Parathyroid adenoma (tissue), 2 donors: ENCODE data around the gene DOCK2.

Source experiments
- H2AFZ ChIP-seq: fragments of 300-600 bp; sonication (generic); one replicate; pipeline ENCODE4 v1.7.0; 2017; ENCODE audit warnings: antibody characterized with exemption, mild to moderate bottlenecking
- H3K27ac ChIP-seq: fragments of 300-600 bp; sonication (generic); one replicate; pipeline ENCODE4 v1.7.0; 2017
- H3K27me3 ChIP-seq: fragments of 300-600 bp; sonication (generic); one replicate; pipeline ENCODE4 v1.7.0; 2017; ENCODE audit warnings: low read length; ENCODE audit not compliant: control insufficient read depth, insufficient read depth
- H3K36me3 ChIP-seq: fragments of 300-600 bp; sonication (generic); one replicate; pipeline ENCODE4 v1.7.0; 2017; ENCODE audit warnings: low read length; ENCODE audit not compliant: control insufficient read depth, insufficient read depth
- H3K4me1 ChIP-seq: fragments of 300-600 bp; sonication (generic); one replicate; pipeline ENCODE4 v1.7.0; 2017; ENCODE audit warnings: control low read depth
- H3K4me2 ChIP-seq: fragments of 300-600 bp; sonication (generic); one replicate; pipeline ENCODE4 v1.7.0; 2017; ENCODE audit warnings: low read length
- H3K4me3 ChIP-seq: fragments of 300-600 bp; sonication (generic); one replicate; pipeline ENCODE4 v1.7.0; 2017; ENCODE audit warnings: low read depth, low read length
- H3K79me2 ChIP-seq: fragments of 300-600 bp; sonication (generic); one replicate; pipeline ENCODE4 v1.7.0; 2017; ENCODE audit warnings: control low read depth
- H3K9ac ChIP-seq: fragments of 300-600 bp; sonication (generic); one replicate; pipeline ENCODE4 v1.7.0; 2017; ENCODE audit warnings: mild to moderate bottlenecking
- H3K9me3 ChIP-seq: fragments of 300-600 bp; sonication (generic); one replicate; pipeline ENCODE4 v1.7.0; 2017; ENCODE audit warnings: low read length; ENCODE audit not compliant: control insufficient read depth
- TF ChIP-seq, protein P1 (sequence below): fragments of 300-600 bp; sonication (generic); IDR thresholded peaks from one replicate; pipeline ENCODE4 v1.7.0; 2017; ENCODE audit warnings: antibody characterized with exemption, mild to moderate bottlenecking
- donor health status: primary hyperparathyroidism.

Gene DOCK2

DNA sequence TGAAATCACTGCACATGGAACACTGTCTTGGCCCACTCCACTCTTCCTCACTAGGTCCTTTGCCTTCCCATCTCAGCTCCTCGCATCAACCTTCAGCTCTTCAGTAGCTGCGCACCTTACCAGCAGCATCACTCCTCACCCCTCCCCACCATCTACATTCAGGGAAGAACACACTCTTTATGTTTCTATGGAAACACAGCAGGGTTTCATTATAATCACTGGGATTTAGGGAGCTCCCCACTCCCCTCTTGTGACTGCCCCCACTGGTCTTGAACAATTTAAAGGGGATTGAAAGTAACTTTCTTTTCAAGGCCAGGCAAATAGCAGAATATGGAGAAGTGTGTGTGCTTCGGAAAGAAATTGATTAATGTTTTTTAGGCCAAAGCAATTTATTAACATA is 232.0 kb downstream of the DOCK2 start:
- Histone ChIP-seq H3K4me2 (no peak overlapping the region), H2AFZ (no peak overlapping the region), H3K27ac (no peak overlapping the region), H3K36me3 (no peaks in the 10 kb centered on the region), H3K9me3 (no peaks in the 10 kb centered on the region), H3K27me3 (no peaks in the 10 kb centered on the region), H3K79me2 (no peaks in the 10 kb centered on the region), H3K4me1 (no peaks in the 10 kb centered on the region), H3K9ac (no peak overlapping the region), H3K4me3 (no peak overlapping the region)
- TF ChIP-seq, protein P1, sequence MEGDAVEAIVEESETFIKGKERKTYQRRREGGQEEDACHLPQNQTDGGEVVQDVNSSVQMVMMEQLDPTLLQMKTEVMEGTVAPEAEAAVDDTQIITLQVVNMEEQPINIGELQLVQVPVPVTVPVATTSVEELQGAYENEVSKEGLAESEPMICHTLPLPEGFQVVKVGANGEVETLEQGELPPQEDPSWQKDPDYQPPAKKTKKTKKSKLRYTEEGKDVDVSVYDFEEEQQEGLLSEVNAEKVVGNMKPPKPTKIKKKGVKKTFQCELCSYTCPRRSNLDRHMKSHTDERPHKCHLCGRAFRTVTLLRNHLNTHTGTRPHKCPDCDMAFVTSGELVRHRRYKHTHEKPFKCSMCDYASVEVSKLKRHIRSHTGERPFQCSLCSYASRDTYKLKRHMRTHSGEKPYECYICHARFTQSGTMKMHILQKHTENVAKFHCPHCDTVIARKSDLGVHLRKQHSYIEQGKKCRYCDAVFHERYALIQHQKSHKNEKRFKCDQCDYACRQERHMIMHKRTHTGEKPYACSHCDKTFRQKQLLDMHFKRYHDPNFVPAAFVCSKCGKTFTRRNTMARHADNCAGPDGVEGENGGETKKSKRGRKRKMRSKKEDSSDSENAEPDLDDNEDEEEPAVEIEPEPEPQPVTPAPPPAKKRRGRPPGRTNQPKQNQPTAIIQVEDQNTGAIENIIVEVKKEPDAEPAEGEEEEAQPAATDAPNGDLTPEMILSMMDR = no peak

DNA sequence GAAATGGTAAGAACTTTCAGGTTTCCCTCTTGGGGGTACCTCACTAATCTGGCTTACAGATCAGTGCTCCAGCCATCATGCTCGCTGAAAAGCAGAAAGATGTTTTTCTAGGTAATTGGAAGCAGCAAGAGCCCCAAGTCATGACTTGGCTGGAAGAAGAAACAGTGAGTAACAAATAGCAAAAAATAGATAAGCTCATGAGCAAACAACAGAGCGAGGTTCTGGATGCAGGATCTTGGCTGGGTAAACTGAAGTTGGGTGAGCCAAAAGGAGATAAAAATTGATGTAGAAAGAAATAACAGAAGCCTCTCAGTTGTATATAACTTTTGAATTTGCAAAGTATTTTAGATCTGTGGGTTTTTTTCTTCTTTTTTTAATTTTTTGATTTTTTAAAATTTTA is 233.1 kb downstream of the DOCK2 start:
- TF ChIP-seq, protein P1 = no peak
- H3K36me3 ChIP-seq = no peaks in the 10 kb centered on the region
- no peaks in the 10 kb centered on the region for H3K4me1 ChIP-seq
- no peaks in the 10 kb centered on the region for H3K27me3 ChIP-seq
- H3K4me3 ChIP-seq = no peak overlapping the region
- H3K79me2 ChIP-seq = no peaks in the 10 kb centered on the region
- no peak overlapping the region for H2AFZ ChIP-seq
- no peak overlapping the region for H3K9ac ChIP-seq
- H3K9me3 ChIP-seq = no peaks in the 10 kb centered on the region
- no peak overlapping the region for H3K27ac ChIP-seq
- H3K4me2 ChIP-seq = no peak overlapping the region

DNA sequence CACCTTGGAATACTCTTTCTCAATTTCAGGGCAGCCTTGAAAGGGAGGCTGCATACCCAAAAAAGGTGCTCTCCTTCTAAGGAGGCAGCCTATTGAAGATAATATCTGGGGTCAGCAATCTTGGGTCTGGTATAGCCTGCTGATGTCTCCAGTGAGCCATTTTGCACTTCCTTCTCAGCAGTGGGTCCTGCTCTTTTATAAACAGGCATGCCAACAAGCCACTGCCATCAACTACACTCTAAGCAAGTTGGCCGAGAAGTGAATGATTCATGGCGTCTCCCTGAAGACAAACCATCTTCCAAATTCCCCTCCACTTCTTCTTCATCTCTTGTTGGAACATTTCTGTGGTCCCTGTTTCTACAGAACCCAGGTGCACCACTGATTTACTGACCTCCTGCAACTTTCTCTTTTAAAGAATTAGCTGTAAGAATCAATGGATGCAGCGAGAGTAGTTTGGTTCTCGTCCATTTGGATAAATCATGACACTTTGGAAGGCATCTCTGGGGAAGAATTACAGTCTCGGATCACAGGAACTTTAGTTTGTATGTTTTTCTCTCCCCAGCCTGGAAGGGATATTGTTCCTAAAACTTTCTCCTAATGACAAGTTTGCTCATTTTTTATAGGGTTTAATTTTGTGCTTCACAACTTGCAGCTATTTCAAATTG is 234.9 kb downstream of the DOCK2 start:
- peaks cover 3% of the 10 kb centered on the region for H3K4me1 ChIP-seq
- no peaks in the 10 kb centered on the region for H3K36me3 ChIP-seq
- no peak overlapping the region for H3K27ac ChIP-seq
- no peak overlapping the region for H3K4me2 ChIP-seq
- H3K9me3 ChIP-seq = no peaks in the 10 kb centered on the region
- H3K4me3 ChIP-seq = no peak overlapping the region
- TF ChIP-seq, protein P1 = no peak
- H3K9ac ChIP-seq = no peak overlapping the region
- no peaks in the 10 kb centered on the region for H3K79me2 ChIP-seq
- no peak overlapping the region for H2AFZ ChIP-seq
- H3K27me3 ChIP-seq = no peaks in the 10 kb centered on the region

DNA sequence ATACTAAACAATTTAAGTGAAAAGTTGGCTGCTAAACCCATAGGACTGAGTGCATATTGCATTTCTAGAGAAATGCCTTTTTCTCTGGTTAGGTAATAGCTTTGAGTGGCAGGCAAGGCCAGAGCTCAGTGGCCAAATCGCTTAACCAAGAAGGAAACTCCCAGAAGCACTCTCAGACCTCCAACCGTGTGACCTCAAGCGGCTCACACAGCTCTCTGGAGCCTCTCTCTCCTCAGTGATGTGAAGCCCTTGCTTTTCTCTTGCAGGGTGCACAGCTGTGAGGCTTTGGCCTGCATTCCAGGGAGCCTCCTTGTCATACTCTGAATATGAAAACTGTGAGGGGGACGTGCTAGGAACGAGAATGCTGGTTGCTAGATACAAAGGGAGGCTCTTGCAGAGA is 236.6 kb downstream of the DOCK2 start:
- Histone ChIP-seq H3K9ac (no peak overlapping the region), H3K27ac (no peak overlapping the region)

More for the DNA sequence above, 236.6 kb downstream of the DOCK2 start:
- peaks cover 18% of the 10 kb centered on the region for H3K4me1 ChIP-seq
- H2AFZ ChIP-seq = no peak overlapping the region
- no peaks in the 10 kb centered on the region for H3K36me3 ChIP-seq
- H3K4me2 ChIP-seq = no peak overlapping the region
- H3K9me3 ChIP-seq = no peaks in the 10 kb centered on the region
- no peak overlapping the region for H3K4me3 ChIP-seq
- TF ChIP-seq, protein P1 = no peak
- no peaks in the 10 kb centered on the region for H3K79me2 ChIP-seq
- H3K27me3 ChIP-seq = no peaks in the 10 kb centered on the region
